NT2/D1 (cell line): ENCODE data around the gene TGFBR2.

Experiments used
- YY1 ChIP-seq: IDR thresholded peaks from 2 replicates; pipeline ENCODE4 v1.6.1; 2011; ENCODE audit not compliant: insufficient read length, insufficient read depth
- ZNF274 ChIP-seq: IDR thresholded peaks from 2 replicates; pipeline ENCODE4 v1.6.1; 2011; ENCODE audit warnings: mild to moderate bottlenecking, low read depth, low read length

GRCh38 chr3:30721314-30721634 is 114.9 kb downstream of the TGFBR2 start:
- no peak for TF ChIP-seq ZNF274
- no peak for TF ChIP-seq YY1
